ENCODE measurements around the gene SLC10A6.

- TF ChIP-seq, protein P1, sequence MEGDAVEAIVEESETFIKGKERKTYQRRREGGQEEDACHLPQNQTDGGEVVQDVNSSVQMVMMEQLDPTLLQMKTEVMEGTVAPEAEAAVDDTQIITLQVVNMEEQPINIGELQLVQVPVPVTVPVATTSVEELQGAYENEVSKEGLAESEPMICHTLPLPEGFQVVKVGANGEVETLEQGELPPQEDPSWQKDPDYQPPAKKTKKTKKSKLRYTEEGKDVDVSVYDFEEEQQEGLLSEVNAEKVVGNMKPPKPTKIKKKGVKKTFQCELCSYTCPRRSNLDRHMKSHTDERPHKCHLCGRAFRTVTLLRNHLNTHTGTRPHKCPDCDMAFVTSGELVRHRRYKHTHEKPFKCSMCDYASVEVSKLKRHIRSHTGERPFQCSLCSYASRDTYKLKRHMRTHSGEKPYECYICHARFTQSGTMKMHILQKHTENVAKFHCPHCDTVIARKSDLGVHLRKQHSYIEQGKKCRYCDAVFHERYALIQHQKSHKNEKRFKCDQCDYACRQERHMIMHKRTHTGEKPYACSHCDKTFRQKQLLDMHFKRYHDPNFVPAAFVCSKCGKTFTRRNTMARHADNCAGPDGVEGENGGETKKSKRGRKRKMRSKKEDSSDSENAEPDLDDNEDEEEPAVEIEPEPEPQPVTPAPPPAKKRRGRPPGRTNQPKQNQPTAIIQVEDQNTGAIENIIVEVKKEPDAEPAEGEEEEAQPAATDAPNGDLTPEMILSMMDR (IDR thresholded peaks at IDR 0.05 in 4 of 5, conservative IDR thresholded peaks at IDR 0.05 in 1 of 5): no peak
- TF ChIP-seq POLR2A (IDR thresholded peaks at IDR 0.05): no peak
These were observed 8.3 kb upstream of the SLC10A6 start for GRCh38 chr4:86857341-86858052.
